Left renal pelvis (tissue), 4 donors: ENCODE data around the gene ZNF282. TPM values are rescaled to one million over a fixed set of nuclear protein-coding genes. Genes with fewer than 3 reads are reported as not detected.

Source experiments
- DNase-seq, 4 donors: peaks; one replicate each; pipeline ENCODE4 v3.0.0-alpha.2; 2013; ENCODE audit warnings: low read depth in 4 of 4, low spot score in 3 of 4
- polyA plus RNA-seq, 4 donors: library from polyadenylated mRNA; unstranded; fragments of 120-200 nt; gene quantifications; one replicate each; pipeline ENCODE4 v1.2.1, GENCODE V29; 2013; ENCODE audit not compliant: insufficient read length in 4 of 4

ZNF282 gene
- polyA plus RNA-seq, 4 donors = 24.2 to 31.5 (median 26.6) TPM

DNA sequence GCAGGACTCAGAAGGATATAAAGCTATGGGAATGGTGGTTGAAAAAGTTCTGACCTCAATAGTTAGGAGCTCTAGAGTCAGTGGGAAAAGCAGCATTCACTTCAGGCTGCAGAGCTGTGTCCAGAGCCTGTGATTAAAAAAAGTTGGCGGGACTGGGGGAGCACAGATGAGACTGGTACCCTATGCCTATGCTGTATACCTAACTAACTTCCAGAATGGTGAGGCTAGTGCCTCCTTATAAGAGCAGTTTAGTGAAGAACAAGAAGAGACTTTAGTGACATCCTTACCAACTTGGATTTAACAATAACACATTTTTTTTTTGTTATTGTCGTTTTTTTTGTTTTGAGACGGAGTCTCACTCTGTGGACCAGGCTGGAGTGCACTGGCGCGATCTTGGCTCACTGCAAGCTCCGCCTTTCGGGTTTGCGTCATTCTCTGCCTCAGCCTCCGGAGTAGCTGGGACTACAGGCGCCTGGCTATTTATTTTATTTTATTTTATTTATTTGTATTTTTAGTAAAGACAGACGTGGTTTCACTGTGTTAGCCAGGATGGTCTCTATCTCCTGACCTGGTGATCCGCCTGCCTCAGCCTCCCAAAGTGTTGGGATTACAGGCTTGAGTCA lies 6.6 kb upstream of the ZNF282 start:
- DNase-seq = no peak

GRCh38 chr7:149191851-149192250 lies 3.5 kb upstream of the ZNF282 start:
- no peak for DNase-seq

GRCh38 chr7:149194799-149195179 lies 557 bp upstream of the ZNF282 start:
- no peak for DNase-seq

- no peak for DNase-seq
Observed at GRCh38 chr7:149196151-149196704, 882 bp downstream of the ZNF282 start.

DNA sequence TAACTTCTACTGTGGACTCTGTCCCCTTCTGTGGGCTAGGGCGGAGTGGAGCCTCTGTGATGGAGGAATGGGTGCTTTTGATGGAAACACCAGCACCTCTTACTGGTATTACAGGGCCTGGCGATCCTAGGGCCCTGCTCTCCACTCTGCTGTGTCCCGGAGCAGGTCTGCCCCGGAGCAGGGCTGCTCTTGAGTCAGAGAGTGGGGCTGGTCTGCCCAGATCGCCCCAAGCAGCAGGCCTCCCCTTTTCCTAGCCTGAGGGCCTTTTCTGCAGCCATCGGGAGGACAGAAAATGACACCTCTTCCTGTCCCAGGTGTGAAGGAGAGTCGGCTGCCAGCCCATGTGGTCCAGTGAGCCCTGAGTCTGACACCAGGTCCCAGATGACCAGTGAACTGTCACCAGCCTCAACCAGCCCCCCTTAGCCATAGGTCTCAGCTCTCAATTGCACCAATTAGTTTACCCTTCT lies 1.4 kb downstream of the ZNF282 start:
- DNase-seq = no peak

GRCh38 chr7:149197675-149198074 lies 2.3 kb downstream of the ZNF282 start:
- DNase-seq = no peak

DNA sequence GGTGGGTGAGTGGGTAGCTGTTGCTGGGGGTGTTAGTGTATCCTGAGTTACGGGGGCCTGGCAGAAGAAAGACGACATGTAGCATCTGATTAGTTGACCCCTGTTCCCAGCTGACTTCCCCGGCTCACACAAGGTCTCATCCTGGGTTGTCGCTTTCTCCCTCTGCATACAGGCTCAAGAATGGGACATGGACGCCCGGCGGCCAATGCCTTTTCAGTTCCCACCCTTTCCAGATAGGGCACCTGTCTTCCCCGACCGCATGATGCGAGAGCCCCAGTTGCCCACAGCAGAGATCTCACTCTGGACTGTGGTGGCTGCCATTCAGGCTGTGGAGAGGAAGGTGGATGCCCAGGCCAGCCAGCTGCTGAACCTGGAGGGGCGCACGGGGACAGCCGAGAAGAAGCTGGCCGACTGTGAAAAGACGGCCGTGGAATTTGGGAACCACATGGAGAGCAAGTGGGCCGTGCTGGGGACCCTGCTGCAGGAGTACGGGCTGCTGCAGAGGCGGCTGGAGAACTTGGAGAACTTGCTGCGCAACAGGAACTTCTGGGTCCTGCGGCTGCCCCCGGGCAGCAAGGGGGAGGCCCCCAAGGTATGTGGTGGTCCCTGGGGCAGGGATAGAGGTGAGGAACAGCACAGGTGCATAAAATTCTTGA lies 2.9 kb downstream of the ZNF282 start:
- no peak for DNase-seq

- DNase-seq = no peak
Observed at GRCh38 chr7:149199234-149199995, 4.1 kb downstream of the ZNF282 start.

DNA sequence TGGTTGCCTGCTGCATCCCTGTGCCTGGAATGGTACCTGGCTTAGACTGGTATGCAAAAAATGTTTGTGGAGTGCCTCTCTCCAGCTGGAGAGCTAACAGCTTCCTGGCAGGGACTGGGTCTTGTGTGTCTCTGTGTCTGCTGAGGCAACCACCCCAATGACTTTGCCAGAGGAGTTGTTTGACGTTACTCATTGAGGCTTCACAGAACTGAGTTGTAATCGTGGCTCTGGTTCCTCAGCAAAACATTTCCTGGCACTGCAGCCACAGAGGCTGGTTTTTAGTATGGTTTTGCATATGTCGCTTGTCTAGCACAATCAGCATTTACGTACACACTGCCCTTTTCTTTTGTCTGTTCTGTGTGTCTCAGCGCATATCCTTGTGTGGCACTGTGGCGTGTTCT lies 7.5 kb downstream of the ZNF282 start:
- DNase-seq = no peak

GRCh38 chr7:149205690-149206381 lies 10.5 kb downstream of the ZNF282 start:
- no peak for DNase-seq

DNA sequence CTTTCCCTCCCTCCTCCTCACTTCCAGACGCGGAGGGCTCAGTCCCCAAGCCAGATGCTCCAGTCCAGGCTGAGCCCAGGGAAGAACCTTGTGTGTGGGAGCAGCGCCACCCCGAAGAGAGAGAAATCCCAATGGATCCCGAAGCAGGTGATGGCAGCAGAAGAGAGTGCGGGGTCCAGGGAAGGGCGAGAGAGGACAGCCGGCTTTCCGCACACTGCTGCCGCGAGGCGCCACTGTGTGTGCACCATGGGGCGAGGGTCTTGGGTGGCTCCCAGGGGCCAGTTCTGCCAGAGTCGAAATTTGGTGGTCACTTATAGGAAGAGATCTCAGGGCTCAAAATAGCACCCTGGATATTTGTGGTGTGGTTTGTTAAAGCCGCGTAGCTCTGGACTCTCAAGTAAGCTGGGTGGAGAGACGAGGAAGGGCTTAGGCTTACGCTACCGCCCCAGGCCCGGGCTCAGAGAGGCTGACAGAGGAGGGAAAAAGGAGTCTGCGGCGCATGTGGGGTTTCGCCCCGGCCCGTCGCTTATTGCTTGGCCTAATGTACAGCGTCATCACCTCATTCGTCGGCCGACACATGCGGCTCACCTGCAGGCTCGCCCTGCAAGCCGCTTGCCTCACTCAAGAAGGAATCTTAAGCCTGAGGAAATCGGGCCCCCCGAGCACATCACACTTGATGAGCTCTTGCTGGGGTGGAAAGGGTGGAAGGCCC lies 12.1 kb downstream of the ZNF282 start:
- DNase-seq = no peak

GRCh38 chr7:149209518-149210269 lies 14.3 kb downstream of the ZNF282 start:
- no peak for DNase-seq

- no peak for DNase-seq
Observed at GRCh38 chr7:149210551-149210950, 15.2 kb downstream of the ZNF282 start.

DNA sequence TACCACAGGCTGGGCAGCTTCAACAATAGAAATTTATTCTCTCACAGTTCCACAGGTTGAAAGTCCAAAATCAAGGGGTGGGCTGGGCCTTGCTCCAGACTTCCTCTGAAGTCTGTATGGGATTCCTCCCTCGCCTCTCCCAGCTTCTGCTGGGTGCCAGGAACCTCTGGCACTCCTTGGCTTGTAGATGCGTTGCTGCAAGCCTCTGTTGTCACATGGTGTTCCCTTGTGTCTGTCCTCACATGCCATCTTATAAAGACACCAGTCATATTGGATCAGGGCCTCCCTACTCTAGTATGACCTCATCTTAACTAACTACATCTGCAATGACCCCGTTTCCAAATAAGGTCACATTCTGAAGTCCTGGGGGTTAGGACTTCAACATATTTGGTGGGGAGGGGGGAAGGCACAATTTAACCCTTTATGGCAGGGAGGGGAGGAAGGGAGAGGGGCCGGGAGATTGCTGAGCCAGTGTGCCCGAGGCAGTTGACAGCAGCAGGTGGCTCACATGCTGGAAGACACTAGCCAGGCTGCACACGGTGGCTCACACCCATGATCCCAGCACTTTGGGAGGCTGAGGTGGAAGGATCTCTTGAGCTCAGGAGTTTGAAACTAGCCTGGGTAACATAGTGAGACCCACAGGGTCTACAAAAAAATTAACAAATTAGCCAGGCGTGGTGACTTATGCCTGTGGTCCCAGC lies 18.8 kb downstream of the ZNF282 start:
- no peak for DNase-seq

GRCh38 chr7:149216402-149216801 lies 21.1 kb downstream of the ZNF282 start:
- DNase-seq = no peak

GRCh38 chr7:149217570-149217969 lies 22.2 kb downstream of the ZNF282 start:
- no peak for DNase-seq

- DNase-seq = no peak
Observed at GRCh38 chr7:149218469-149219420, 23.4 kb downstream of the ZNF282 start.

DNA sequence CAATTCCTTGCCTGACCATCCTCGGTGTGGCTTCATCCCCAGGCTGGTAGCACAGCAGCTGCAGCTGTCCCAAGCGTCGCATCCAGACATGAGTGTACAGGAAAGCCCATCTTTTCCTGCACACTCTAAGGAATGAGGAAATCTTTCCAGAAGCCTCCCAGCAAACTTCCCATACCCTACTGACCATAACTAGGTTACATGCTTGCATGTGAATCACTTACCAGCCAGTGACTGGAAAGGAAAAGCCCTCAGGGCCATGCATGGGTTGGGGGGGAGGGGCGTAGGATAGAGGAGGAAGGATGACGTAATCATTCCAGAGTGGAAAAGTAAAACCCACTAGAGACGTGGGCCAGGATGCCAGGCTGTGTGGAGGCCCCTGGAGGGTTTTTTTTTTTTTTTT lies 25.2 kb downstream of the ZNF282 start:
- no peak for DNase-seq
